PFSK-1 (cell line): Measurements from ENCODE around the gene CPAMD8.

ENCODE experiments used
- FOXP2 ChIP-seq: optimal IDR thresholded peaks from 2 replicates; pipeline ENCODE3; 2011; ENCODE audit warnings: borderline replicate concordance, control low read depth, inconsistent platforms; ENCODE audit not compliant: insufficient read depth; ENCODE audit errors: extremely low read length, extremely low read depth
- POLR2AphosphoS5 ChIP-seq: IDR thresholded peaks from 2 replicates; pipeline ENCODE4 v1.6.1; 2012; ENCODE audit warnings: low read depth, mild to moderate bottlenecking, control low read depth, low read length, moderate library complexity
- REST ChIP-seq, 2 experiments: IDR thresholded peaks; 2 replicates each; pipeline versions ENCODE4 v1.6.1 to v1.8.0; 2011 to 2012; ENCODE audit warnings: low read depth in 2 of 2, low read length in 2 of 2, control low read depth in 1 of 2, inconsistent platforms in 1 of 2, mild to moderate bottlenecking in 1 of 2, moderate library complexity in 1 of 2; ENCODE audit not compliant: insufficient read depth in 1 of 2
- SIN3A ChIP-seq: IDR thresholded peaks from 2 replicates; pipeline ENCODE4 v1.6.1; 2012; ENCODE audit warnings: mild to moderate bottlenecking, low read length, moderate library complexity, borderline replicate concordance; ENCODE audit not compliant: insufficient read depth
- TAF1 ChIP-seq: IDR thresholded peaks from 2 replicates; pipeline ENCODE4 v1.6.1; 2012; ENCODE audit warnings: low read length, control low read depth, borderline replicate concordance; ENCODE audit not compliant: insufficient read depth

CPAMD8 gene

GRCh38 chr19:16874250-16874977 is 152.2 kb downstream of the CPAMD8 start:
- TF ChIP-seq FOXP2 (no peak), REST (IDR thresholded peaks at IDR 0.05; ENCODE audit: insufficient read depth in 1 of 2, low read depth in 2 of 2, low read length in 2 of 2) (no peak), POLR2AphosphoS5 (no peak), SIN3A (no peak), TAF1 (no peak)

GRCh38 chr19:16873594-16873993 is 153.0 kb downstream of the CPAMD8 start:
- TF ChIP-seq FOXP2 (no peak), POLR2AphosphoS5 (no peak), SIN3A (no peak), REST (IDR thresholded peaks at IDR 0.05; ENCODE audit: insufficient read depth in 1 of 2, low read depth in 2 of 2, low read length in 2 of 2) (no peak), TAF1 (no peak)

- TF ChIP-seq FOXP2 (no peak), POLR2AphosphoS5 (no peak), TAF1 (no peak), REST (IDR thresholded peaks at IDR 0.05; ENCODE audit: insufficient read depth in 1 of 2, low read depth in 2 of 2, low read length in 2 of 2) (no peak), SIN3A (no peak)
Measured at GRCh38 chr19:16872728-16873127, 153.9 kb downstream of the CPAMD8 start.

- no peak for TF ChIP-seq POLR2AphosphoS5
- no peak for TF ChIP-seq FOXP2
- TF ChIP-seq TAF1: no peak
- no peak for TF ChIP-seq REST (IDR thresholded peaks at IDR 0.05; ENCODE audit: insufficient read depth in 1 of 2, low read depth in 2 of 2, low read length in 2 of 2)
- no peak for TF ChIP-seq SIN3A
Measured at GRCh38 chr19:16871871-16872270, 154.7 kb downstream of the CPAMD8 start.
